Activated T-helper 17 cell treated with anti-CD3 and anti-CD28 coated beads, Interleukin-2, amount 50 U/mL, for 72 hours (primary cell): ENCODE results near the gene BRD7. TPM values are rescaled to one million over a fixed set of nuclear protein-coding genes. Genes with fewer than 3 reads are reported as not detected.

Experiments
- ATAC-seq: fragments of 150-1000 bp; cut with Tn5 transposase; replicated peaks from 2 replicates; pipeline ENCODE4 v1.10.0; 2021; ENCODE audit warnings: mild to moderate bottlenecking, moderate library complexity
- H3K27ac Mint-ChIP-seq: one replicate; pipeline ENCODE4 v1.8.0; 2022; ENCODE audit warnings: mixed read lengths
- H3K27me3 Mint-ChIP-seq: one replicate; pipeline ENCODE4 v1.8.0; 2022; ENCODE audit warnings: mixed read lengths
- H3K36me3 Mint-ChIP-seq: one replicate; pipeline ENCODE4 v1.8.0; 2022; ENCODE audit warnings: low read depth, mild to moderate bottlenecking, mixed read lengths
- H3K4me1 Mint-ChIP-seq: one replicate; pipeline ENCODE4 v1.8.0; 2022; ENCODE audit warnings: mixed read lengths
- H3K4me3 Mint-ChIP-seq: one replicate; pipeline ENCODE4 v1.8.0; 2022; ENCODE audit warnings: mild to moderate bottlenecking, mixed read lengths
- H3K9me3 Mint-ChIP-seq: one replicate; pipeline ENCODE4 v1.8.0; 2022; ENCODE audit warnings: mixed read lengths
- total RNA-seq, 2 donors: library from RNA; stranded (reverse); gene quantifications; one replicate each; pipeline ENCODE4 v1.2.3, GENCODE V29; 2022

The BRD7 gene
- total RNA-seq, 2 donors from 2014 or later, result 53.5 to 63.9 TPM

GRCh38 chr16:50280932-50281331 is 87.9 kb downstream of the BRD7 start:
- ATAC-seq, result no peak
- H3K9me3 Mint-ChIP-seq, result peaks cover 4% of the 10 kb centered on the region
- H3K27me3 Mint-ChIP-seq, result no peaks in the 10 kb centered on the region
- H3K36me3 Mint-ChIP-seq, result peaks cover 72% of the 10 kb centered on the region
- peak overlapping the region; percentile 96 for H3K4me3 Mint-ChIP-seq
- H3K4me1 Mint-ChIP-seq, result peaks cover 52% of the 10 kb centered on the region
- peak overlapping the region; percentile 99 for H3K27ac Mint-ChIP-seq

GRCh38 chr16:50279504-50279865 is 89.3 kb downstream of the BRD7 start:
- no peak for ATAC-seq
- H3K9me3 Mint-ChIP-seq, result peaks cover 4% of the 10 kb centered on the region
- H3K27me3 Mint-ChIP-seq, result no peaks in the 10 kb centered on the region
- peaks cover 49% of the 10 kb centered on the region for H3K4me1 Mint-ChIP-seq
- peak overlapping the region; percentile 96 for H3K4me3 Mint-ChIP-seq
- peak overlapping the region; percentile 99 for H3K27ac Mint-ChIP-seq
- peaks cover 70% of the 10 kb centered on the region for H3K36me3 Mint-ChIP-seq

GRCh38 chr16:50278251-50278650 is 90.5 kb downstream of the BRD7 start:
- peaks cover 81% of the 10 kb centered on the region for H3K36me3 Mint-ChIP-seq
- no peak for ATAC-seq
- H3K9me3 Mint-ChIP-seq, result peaks cover 4% of the 10 kb centered on the region
- peaks cover 57% of the 10 kb centered on the region for H3K4me1 Mint-ChIP-seq
- peak overlapping the region; percentile 99 for H3K27ac Mint-ChIP-seq
- no peaks in the 10 kb centered on the region for H3K27me3 Mint-ChIP-seq
- H3K4me3 Mint-ChIP-seq, result peak overlapping the region; percentile 96

GRCh38 chr16:50276801-50277555 is 91.8 kb downstream of the BRD7 start:
- H3K27me3 Mint-ChIP-seq, result no peaks in the 10 kb centered on the region

GRCh38 chr16:50276326-50276640 is 92.5 kb downstream of the BRD7 start:
- Mint-ChIP-seq H3K4me3 (peak overlapping the region; percentile 96), H3K27me3 (no peaks in the 10 kb centered on the region), H3K4me1 (peaks cover 59% of the 10 kb centered on the region), H3K27ac (peak overlapping the region; percentile 99), H3K9me3 (peaks cover 4% of the 10 kb centered on the region), H3K36me3 (peaks cover 75% of the 10 kb centered on the region)
- ATAC-seq, result no peak

More at GRCh38 chr16:50276801-50277555, 91.8 kb downstream of the BRD7 start:
- ATAC-seq, result peak; percentile 74
- peaks cover 70% of the 10 kb centered on the region for H3K36me3 Mint-ChIP-seq
- peaks cover 4% of the 10 kb centered on the region for H3K9me3 Mint-ChIP-seq
- peak overlapping the region; percentile 96 for H3K4me3 Mint-ChIP-seq
- peak overlapping the region; percentile 99 for H3K27ac Mint-ChIP-seq
- peaks cover 59% of the 10 kb centered on the region for H3K4me1 Mint-ChIP-seq

- peaks cover 4% of the 10 kb centered on the region for H3K9me3 Mint-ChIP-seq
- peak overlapping the region; percentile 99 for H3K27ac Mint-ChIP-seq
- H3K4me3 Mint-ChIP-seq, result peak overlapping the region; percentile 96
- no peak for ATAC-seq
- H3K4me1 Mint-ChIP-seq, result peaks cover 59% of the 10 kb centered on the region
- peaks cover 76% of the 10 kb centered on the region for H3K36me3 Mint-ChIP-seq
- no peaks in the 10 kb centered on the region for H3K27me3 Mint-ChIP-seq
Measured at GRCh38 chr16:50275428-50276325, 93.1 kb downstream of the BRD7 start.

GRCh38 chr16:50275098-50275415 is 93.7 kb downstream of the BRD7 start:
- ATAC-seq, result no peak
- H3K36me3 Mint-ChIP-seq, result peaks cover 70% of the 10 kb centered on the region
- H3K9me3 Mint-ChIP-seq, result peaks cover 4% of the 10 kb centered on the region
- peak overlapping the region; percentile 99 for H3K27ac Mint-ChIP-seq
- H3K27me3 Mint-ChIP-seq, result no peaks in the 10 kb centered on the region
- peak overlapping the region; percentile 96 for H3K4me3 Mint-ChIP-seq
- H3K4me1 Mint-ChIP-seq, result peaks cover 59% of the 10 kb centered on the region

- peaks cover 59% of the 10 kb centered on the region for H3K4me1 Mint-ChIP-seq
- H3K27ac Mint-ChIP-seq, result peak overlapping the region; percentile 99
- H3K9me3 Mint-ChIP-seq, result peaks cover 4% of the 10 kb centered on the region
- peak; percentile 17 for ATAC-seq
- no peaks in the 10 kb centered on the region for H3K27me3 Mint-ChIP-seq
- H3K36me3 Mint-ChIP-seq, result peaks cover 65% of the 10 kb centered on the region
- peak overlapping the region; percentile 96 for H3K4me3 Mint-ChIP-seq
Measured at GRCh38 chr16:50274326-50275097, 94.3 kb downstream of the BRD7 start.

- peak overlapping the region; percentile 96 for H3K4me3 Mint-ChIP-seq
- peaks cover 4% of the 10 kb centered on the region for H3K9me3 Mint-ChIP-seq
- H3K27ac Mint-ChIP-seq, result peak overlapping the region; percentile 99
- H3K4me1 Mint-ChIP-seq, result peaks cover 59% of the 10 kb centered on the region
- no peaks in the 10 kb centered on the region for H3K27me3 Mint-ChIP-seq
- ATAC-seq, result peak; percentile 14
- H3K36me3 Mint-ChIP-seq, result peaks cover 59% of the 10 kb centered on the region
Measured at GRCh38 chr16:50273888-50274325, 94.9 kb downstream of the BRD7 start.

- Mint-ChIP-seq H3K9me3 (peaks cover 3% of the 10 kb centered on the region), H3K4me1 (peaks cover 56% of the 10 kb centered on the region), H3K4me3 (peak overlapping the region; percentile 96), H3K36me3 (peaks cover 53% of the 10 kb centered on the region), H3K27ac (peak overlapping the region; percentile 99), H3K27me3 (no peaks in the 10 kb centered on the region)
- no peak for ATAC-seq
Measured at GRCh38 chr16:50273382-50273690, 95.5 kb downstream of the BRD7 start.

GRCh38 chr16:50272687-50273381 is 96.0 kb downstream of the BRD7 start:
- peak overlapping the region; percentile 96 for H3K4me3 Mint-ChIP-seq
- ATAC-seq, result no peak
- peak overlapping the region; percentile 99 for H3K27ac Mint-ChIP-seq
- peaks cover 49% of the 10 kb centered on the region for H3K36me3 Mint-ChIP-seq
- no peaks in the 10 kb centered on the region for H3K27me3 Mint-ChIP-seq
- peaks cover 53% of the 10 kb centered on the region for H3K4me1 Mint-ChIP-seq
- no peaks in the 10 kb centered on the region for H3K9me3 Mint-ChIP-seq

GRCh38 chr16:50272111-50272571 is 96.6 kb downstream of the BRD7 start:
- Mint-ChIP-seq H3K4me3 (peak overlapping the region; percentile 96), H3K27me3 (no peaks in the 10 kb centered on the region), H3K9me3 (no peaks in the 10 kb centered on the region), H3K4me1 (peaks cover 50% of the 10 kb centered on the region), H3K27ac (peak overlapping the region; percentile 99), H3K36me3 (peaks cover 49% of the 10 kb centered on the region)
- ATAC-seq, result no peak

GRCh38 chr16:50271148-50272041 is 97.4 kb downstream of the BRD7 start:
- peak overlapping the region; percentile 99 for H3K27ac Mint-ChIP-seq
- H3K36me3 Mint-ChIP-seq, result peaks cover 49% of the 10 kb centered on the region
- peaks cover 45% of the 10 kb centered on the region for H3K4me1 Mint-ChIP-seq

More at GRCh38 chr16:50271148-50272041, 97.4 kb downstream of the BRD7 start:
- no peak for ATAC-seq
- H3K27me3 Mint-ChIP-seq, result no peaks in the 10 kb centered on the region
- H3K9me3 Mint-ChIP-seq, result no peaks in the 10 kb centered on the region
- peak overlapping the region; percentile 96 for H3K4me3 Mint-ChIP-seq
